Measurements from ENCODE around the gene CAPN7.

- TF ChIP-seq TAF1 (IDR thresholded peaks at IDR 0.05; ENCODE audit: borderline replicate concordance, low read depth, low read length) (no peak), POLR2A (IDR thresholded peaks at IDR 0.05; ENCODE audit: low read depth, low read length) (no peak)
These were observed 44.9 kb upstream of the CAPN7 start for GRCh38 chr3:15161133-15161532.
